Suprapubic skin (tissue), 3 donors: ENCODE results near the gene DNAH8.

ENCODE experiments used
- CTCF ChIP-seq, 2 donors: fragments of 200-600 bp in 1 of 2; fragments of 450-650 bp in 1 of 2; sonication (generic) in 1 of 2; IDR thresholded peaks; one replicate each; pipeline ENCODE4 v1.5.1; 2016 to 2019; ENCODE audit warnings: antibody characterized with exemption in 2 of 2, mild to moderate bottlenecking in 1 of 2, moderate library complexity in 1 of 2
- POLR2AphosphoS5 ChIP-seq, 3 donors: sonication (generic); formaldehyde crosslinking; IDR thresholded peaks; one replicate each; pipeline ENCODE4 v1.6.1; 2017; ENCODE audit warnings: antibody characterized with exemption in 3 of 3

- TF ChIP-seq CTCF (IDR thresholded peaks at IDR 0.05) = no peak
- TF ChIP-seq POLR2AphosphoS5 (IDR thresholded peaks at IDR 0.05) = no peak
Measured at GRCh38 chr6:38897507-38897906, 182.4 kb downstream of the DNAH8 start.
